GM21360 (cell line): ENCODE results near the gene LRRC4C.

Experiments
- ATAC-seq: cut with Tn5 transposase; IDR thresholded peaks from one replicate; pipeline ENCODE4 v1.9.1; 2021; ENCODE audit warnings: mild to moderate bottlenecking, moderate library complexity; ENCODE audit not compliant: unreplicated experiment

Gene LRRC4C

GRCh38 chr11:41133023-41133422 is 326.4 kb downstream of the LRRC4C start:
- ATAC-seq = no peak

GRCh38 chr11:41121600-41121999 is 337.9 kb downstream of the LRRC4C start:
- ATAC-seq = no peak

- ATAC-seq = no peak
Observed at GRCh38 chr11:41119484-41119883, 340.0 kb downstream of the LRRC4C start.

- no peak for ATAC-seq
Observed at GRCh38 chr11:41118521-41118920, 340.9 kb downstream of the LRRC4C start.

GRCh38 chr11:41116970-41117369 is 342.5 kb downstream of the LRRC4C start:
- no peak for ATAC-seq

GRCh38 chr11:41115066-41115465 is 344.4 kb downstream of the LRRC4C start:
- ATAC-seq = no peak

- no peak for ATAC-seq
Observed at GRCh38 chr11:41113160-41113559, 346.3 kb downstream of the LRRC4C start.

GRCh38 chr11:41110527-41110926 is 348.9 kb downstream of the LRRC4C start:
- no peak for ATAC-seq

GRCh38 chr11:41102471-41102870 is 357.0 kb downstream of the LRRC4C start:
- no peak for ATAC-seq

GRCh38 chr11:41099654-41100053 is 359.8 kb downstream of the LRRC4C start:
- no peak for ATAC-seq

GRCh38 chr11:41085123-41085522 is 374.3 kb downstream of the LRRC4C start:
- no peak for ATAC-seq

GRCh38 chr11:41081756-41082285 is 377.6 kb downstream of the LRRC4C start:
- no peak for ATAC-seq

- no peak for ATAC-seq
Observed at GRCh38 chr11:41074318-41074717, 385.1 kb downstream of the LRRC4C start.

GRCh38 chr11:41065432-41065831 is 394.0 kb downstream of the LRRC4C start:
- no peak for ATAC-seq

GRCh38 chr11:41058138-41058537 is 401.3 kb downstream of the LRRC4C start:
- ATAC-seq = no peak

- ATAC-seq = no peak
Observed at GRCh38 chr11:41056892-41057569, 402.4 kb downstream of the LRRC4C start.

GRCh38 chr11:41053894-41054293 is 405.6 kb downstream of the LRRC4C start:
- ATAC-seq = no peak

- no peak for ATAC-seq
Observed at GRCh38 chr11:41051919-41052635, 407.4 kb downstream of the LRRC4C start.

GRCh38 chr11:41050791-41051190 is 408.7 kb downstream of the LRRC4C start:
- no peak for ATAC-seq

GRCh38 chr11:41047229-41047628 is 412.2 kb downstream of the LRRC4C start:
- no peak for ATAC-seq

- ATAC-seq = no peak
Observed at GRCh38 chr11:41045266-41045665, 414.2 kb downstream of the LRRC4C start.

GRCh38 chr11:41044747-41045146 is 414.7 kb downstream of the LRRC4C start:
- no peak for ATAC-seq
